GM11168 (cell line): Measurements from ENCODE around the gene PXYLP1.

ENCODE experiments used
- in situ Hi-C: fragments of 300-500 bp; cut with MboI; formaldehyde crosslinking; loops from one replicate; pipeline ENCODE4 v1.12.0; 2022; ENCODE audit warnings: low sequenced_read_pairs; ENCODE audit not compliant: unreplicated experiment

PXYLP1 gene

GRCh38 chr3:141288336-141288990 lies 56.8 kb downstream of the PXYLP1 start:
- in situ Hi-C loops: no loop called here

- in situ Hi-C loops: no loop called here
Measured at GRCh38 chr3:141289228-141289772, 57.7 kb downstream of the PXYLP1 start.

GRCh38 chr3:141291559-141292355 lies 60.1 kb downstream of the PXYLP1 start:
- in situ Hi-C loops: no loop called here

- in situ Hi-C loops: no loop called here
Measured at GRCh38 chr3:141292356-141293058, 60.9 kb downstream of the PXYLP1 start.

GRCh38 chr3:141294301-141294700 lies 62.7 kb downstream of the PXYLP1 start:
- in situ Hi-C loops: no loop called here

GRCh38 chr3:141294848-141295247 lies 63.2 kb downstream of the PXYLP1 start:
- in situ Hi-C loops: no loop called here

GRCh38 chr3:141300426-141300825 lies 68.8 kb downstream of the PXYLP1 start:
- in situ Hi-C loops: loop anchor here (25.0 kb wide), 1 partner anchor 262 kb away; no protein-coding TSS in a partner anchor

- in situ Hi-C loops: loop anchor here (25.0 kb wide), 1 partner anchor 260 kb away; no protein-coding TSS in a partner anchor
Measured at GRCh38 chr3:141302364-141303141, 70.9 kb downstream of the PXYLP1 start.

GRCh38 chr3:141303481-141304223 lies 72.0 kb downstream of the PXYLP1 start:
- in situ Hi-C loops: loop anchor here (25.0 kb wide), 1 partner anchor 259 kb away; no protein-coding TSS in a partner anchor

- in situ Hi-C loops: loop anchor here (5.0 to 25.0 kb wide), 2 partner anchors 147 to 257 kb away; no protein-coding TSS in a partner anchor
Measured at GRCh38 chr3:141305436-141305835, 73.8 kb downstream of the PXYLP1 start.

GRCh38 chr3:141306276-141306675 lies 74.7 kb downstream of the PXYLP1 start:
- in situ Hi-C loops: loop anchor here (5.0 to 25.0 kb wide), 2 partner anchors 146 to 256 kb away; no protein-coding TSS in a partner anchor

- in situ Hi-C loops: loop anchor here (5.0 to 25.0 kb wide), 2 partner anchors 145 to 255 kb away; no protein-coding TSS in a partner anchor
Measured at GRCh38 chr3:141306922-141307321, 75.3 kb downstream of the PXYLP1 start.

GRCh38 chr3:141307351-141308059 lies 75.9 kb downstream of the PXYLP1 start:
- in situ Hi-C loops: loop anchor here (5.0 to 25.0 kb wide), 2 partner anchors 145 to 255 kb away; no protein-coding TSS in a partner anchor

GRCh38 chr3:141308588-141309218 lies 77.1 kb downstream of the PXYLP1 start:
- in situ Hi-C loops: loop anchor here (5.0 to 25.0 kb wide), 2 partner anchors 144 to 254 kb away; no protein-coding TSS in a partner anchor

- in situ Hi-C loops: loop anchor here (25.0 kb wide), 1 partner anchor 251 kb away; no protein-coding TSS in a partner anchor
Measured at GRCh38 chr3:141311170-141311495, 79.5 kb downstream of the PXYLP1 start.

GRCh38 chr3:141311496-141312353 lies 80.1 kb downstream of the PXYLP1 start:
- in situ Hi-C loops: loop anchor here (25.0 kb wide), 1 partner anchor 251 kb away; no protein-coding TSS in a partner anchor
